HG02852 (cell line): ENCODE data around the gene RBMS1.
"Not testable (repeated sequence)": the region's sequence is repeated elsewhere in the genome, so short reads cannot be mapped to it uniquely, and the experiment has no call there.

Experiments used
- ATAC-seq: cut with Tn5 transposase; IDR thresholded peaks from one replicate; pipeline ENCODE4 v1.9.1; 2021; ENCODE audit warnings: mild to moderate bottlenecking, moderate library complexity; ENCODE audit not compliant: unreplicated experiment

The RBMS1 gene

GRCh38 chr2:160502478-160502877 lies 8.9 kb upstream of the RBMS1 start:
- ATAC-seq: no peak

GRCh38 chr2:160501370-160501769 lies 7.8 kb upstream of the RBMS1 start:
- ATAC-seq: no peak

GRCh38 chr2:160499865-160500264 lies 6.3 kb upstream of the RBMS1 start:
- no peak for ATAC-seq

GRCh38 chr2:160498137-160498536 lies 4.5 kb upstream of the RBMS1 start:
- ATAC-seq: no peak

GRCh38 chr2:160494201-160494644 lies 616 bp upstream of the RBMS1 start:
- no peak for ATAC-seq

- no peak for ATAC-seq
Measured at GRCh38 chr2:160492401-160493226, 993 bp downstream of the RBMS1 start.

- no peak for ATAC-seq
Measured at GRCh38 chr2:160491911-160492371, 1.7 kb downstream of the RBMS1 start.

GRCh38 chr2:160490733-160491685 lies 2.6 kb downstream of the RBMS1 start:
- ATAC-seq: no peak

- no peak for ATAC-seq
Measured at GRCh38 chr2:160489111-160489510, 4.5 kb downstream of the RBMS1 start.

GRCh38 chr2:160488289-160488688 lies 5.3 kb downstream of the RBMS1 start:
- ATAC-seq: not testable (repeated sequence)

GRCh38 chr2:160486341-160486740 lies 7.3 kb downstream of the RBMS1 start:
- ATAC-seq: no peak

- no peak for ATAC-seq
Measured at GRCh38 chr2:160484859-160485520, 8.6 kb downstream of the RBMS1 start.

GRCh38 chr2:160482673-160483072 lies 10.9 kb downstream of the RBMS1 start:
- ATAC-seq: no peak

GRCh38 chr2:160479269-160479668 lies 14.3 kb downstream of the RBMS1 start:
- no peak for ATAC-seq

GRCh38 chr2:160478660-160479059 lies 14.9 kb downstream of the RBMS1 start:
- no peak for ATAC-seq

GRCh38 chr2:160477032-160477431 lies 16.6 kb downstream of the RBMS1 start:
- ATAC-seq: no peak

- no peak for ATAC-seq
Measured at GRCh38 chr2:160474891-160475787, 18.5 kb downstream of the RBMS1 start.

GRCh38 chr2:160474319-160474645 lies 19.3 kb downstream of the RBMS1 start:
- ATAC-seq: no peak

GRCh38 chr2:160473468-160474318 lies 19.9 kb downstream of the RBMS1 start:
- no peak for ATAC-seq
